ENCODE measurements around the gene ZNF598. TPM values are rescaled to one million over a fixed set of nuclear protein-coding genes. Genes with fewer than 3 reads are reported as not detected.

Gene ZNF598
- 6.3 TPM for total RNA-seq
- polyA plus RNA-seq = 38.4 TPM

GRCh38 chr16:2009791-2010510 lies at the start of gene ZNF598:
ZNF598 (minus strand) TSS chr16:2009821.
- peak; percentile 41 for DNase-seq (ENCODE audit: extremely low spot score)
- peak within 1 kb of the TSS; percentile 93 for H3K4me3 ChIP-seq (ENCODE audit: low read depth, low read length)
- 1% methylated on average over 52 of the region's 52 CpGs for WGBS
- no peaks in the 10 kb centered on the region for H3K4me1 ChIP-seq (ENCODE audit: insufficient read depth)
- H3K27ac ChIP-seq (ENCODE audit: low read depth) = peak within 1 kb of the TSS; percentile 84
- no peaks in the 10 kb centered on the region for H3K36me3 ChIP-seq (ENCODE audit: insufficient read depth)

- Histone ChIP-seq H3K4me3 (ENCODE audit: low read depth, low read length) (no peak overlapping the region), H3K36me3 (ENCODE audit: insufficient read depth) (peaks cover 6% of the 10 kb centered on the region), H3K27ac (ENCODE audit: low read depth) (no peak overlapping the region), H3K4me1 (ENCODE audit: insufficient read depth) (no peaks in the 10 kb centered on the region)
- WGBS = 96% methylated on average over 10 of the region's 10 CpGs
- DNase-seq (ENCODE audit: extremely low spot score) = no peak
Observed at GRCh38 chr16:2058872-2059271, 49.3 kb upstream of the ZNF598 start.

- Histone ChIP-seq H3K4me3 (ENCODE audit: low read depth, low read length) (no peak overlapping the region), H3K36me3 (ENCODE audit: insufficient read depth) (peaks cover 5% of the 10 kb centered on the region), H3K4me1 (ENCODE audit: insufficient read depth) (no peaks in the 10 kb centered on the region), H3K27ac (ENCODE audit: low read depth) (no peak overlapping the region)
- WGBS = 84% methylated on average over 13 of the region's 13 CpGs
- DNase-seq (ENCODE audit: extremely low spot score) = no peak
Observed at GRCh38 chr16:2058420-2058819, 48.8 kb upstream of the ZNF598 start.

GRCh38 chr16:2057438-2057837 lies 47.8 kb upstream of the ZNF598 start:
- Histone ChIP-seq H3K4me3 (ENCODE audit: low read depth, low read length) (no peak overlapping the region), H3K4me1 (ENCODE audit: insufficient read depth) (no peaks in the 10 kb centered on the region), H3K36me3 (ENCODE audit: insufficient read depth) (peaks cover 5% of the 10 kb centered on the region), H3K27ac (ENCODE audit: low read depth) (no peak overlapping the region)
- WGBS = 88% methylated on average over 10 of the region's 10 CpGs
- no peak for DNase-seq (ENCODE audit: extremely low spot score)

GRCh38 chr16:2056681-2057407 lies 47.2 kb upstream of the ZNF598 start:
- WGBS = 87% methylated on average over 19 of the region's 19 CpGs
- no peak overlapping the region for H3K4me3 ChIP-seq (ENCODE audit: low read depth, low read length)
- no peak for DNase-seq (ENCODE audit: extremely low spot score)
- no peak overlapping the region for H3K27ac ChIP-seq (ENCODE audit: low read depth)
- H3K4me1 ChIP-seq (ENCODE audit: insufficient read depth) = no peaks in the 10 kb centered on the region
- peaks cover 5% of the 10 kb centered on the region for H3K36me3 ChIP-seq (ENCODE audit: insufficient read depth)

GRCh38 chr16:2056077-2056476 lies 46.5 kb upstream of the ZNF598 start:
- no peak overlapping the region for H3K27ac ChIP-seq (ENCODE audit: low read depth)
- no peaks in the 10 kb centered on the region for H3K4me1 ChIP-seq (ENCODE audit: insufficient read depth)
- no peak for DNase-seq (ENCODE audit: extremely low spot score)
- H3K36me3 ChIP-seq (ENCODE audit: insufficient read depth) = peaks cover 5% of the 10 kb centered on the region
- 67% methylated on average over 15 of the region's 15 CpGs for WGBS
- H3K4me3 ChIP-seq (ENCODE audit: low read depth, low read length) = no peak overlapping the region

- 85% methylated on average over 29 of the region's 29 CpGs for WGBS
- Histone ChIP-seq H3K27ac (ENCODE audit: low read depth) (no peak overlapping the region), H3K4me3 (ENCODE audit: low read depth, low read length) (no peak overlapping the region), H3K36me3 (ENCODE audit: insufficient read depth) (peaks cover 2% of the 10 kb centered on the region), H3K4me1 (ENCODE audit: insufficient read depth) (no peaks in the 10 kb centered on the region)
- no peak for DNase-seq (ENCODE audit: extremely low spot score)
Observed at GRCh38 chr16:2054543-2055245, 45.1 kb upstream of the ZNF598 start.

- H3K27ac ChIP-seq (ENCODE audit: low read depth) = no peak overlapping the region
- no peaks in the 10 kb centered on the region for H3K4me1 ChIP-seq (ENCODE audit: insufficient read depth)
- WGBS = 96% methylated on average over 17 of the region's 17 CpGs
- H3K4me3 ChIP-seq (ENCODE audit: low read depth, low read length) = no peak overlapping the region
- no peak for DNase-seq (ENCODE audit: extremely low spot score)
- peaks cover 2% of the 10 kb centered on the region for H3K36me3 ChIP-seq (ENCODE audit: insufficient read depth)
Observed at GRCh38 chr16:2053897-2054296, 44.3 kb upstream of the ZNF598 start.

- H3K36me3 ChIP-seq (ENCODE audit: insufficient read depth) = peaks cover 2% of the 10 kb centered on the region
- no peaks in the 10 kb centered on the region for H3K4me1 ChIP-seq (ENCODE audit: insufficient read depth)
- WGBS = 94% methylated on average over 21 of the region's 21 CpGs
- H3K27ac ChIP-seq (ENCODE audit: low read depth) = no peak overlapping the region
- no peak overlapping the region for H3K4me3 ChIP-seq (ENCODE audit: low read depth, low read length)
- no peak for DNase-seq (ENCODE audit: extremely low spot score)
Observed at GRCh38 chr16:2053211-2053610, 43.6 kb upstream of the ZNF598 start.

GRCh38 chr16:2048116-2048543 lies 38.5 kb upstream of the ZNF598 start:
- H3K4me1 ChIP-seq (ENCODE audit: insufficient read depth) = no peaks in the 10 kb centered on the region
- H3K4me3 ChIP-seq (ENCODE audit: low read depth, low read length) = peak overlapping the region; percentile 74
- no peak for DNase-seq (ENCODE audit: extremely low spot score)
- no peak overlapping the region for H3K27ac ChIP-seq (ENCODE audit: low read depth)
- H3K36me3 ChIP-seq (ENCODE audit: insufficient read depth) = no peaks in the 10 kb centered on the region
- WGBS = under 1% methylated on average over 30 of the region's 30 CpGs

GRCh38 chr16:2047330-2048115 lies 37.9 kb upstream of the ZNF598 start, which contains the start of the genes NTHL1 and TSC2:
NTHL1 (minus strand) TSS chr16:2047834; CDS start chr16:2047823, 11 bp downstream.
TSC2 (plus strand) TSS chr16:2047985; CDS start chr16:2048616, 631 bp downstream.
- Histone ChIP-seq H3K36me3 (ENCODE audit: insufficient read depth) (no peaks in the 10 kb centered on the region), H3K27ac (ENCODE audit: low read depth) (no peak within 1 kb of the TSS), H3K4me1 (ENCODE audit: insufficient read depth) (no peaks in the 10 kb centered on the region), H3K4me3 (ENCODE audit: low read depth, low read length) (peak within 1 kb of the TSS; percentile 74)
- peak; percentile 87 for DNase-seq (ENCODE audit: extremely low spot score)
- WGBS = under 1% methylated on average over 81 of the region's 81 CpGs

- no peaks in the 10 kb centered on the region for H3K36me3 ChIP-seq (ENCODE audit: insufficient read depth)
- no peak for DNase-seq (ENCODE audit: extremely low spot score)
- no peaks in the 10 kb centered on the region for H3K4me1 ChIP-seq (ENCODE audit: insufficient read depth)
- H3K4me3 ChIP-seq (ENCODE audit: low read depth, low read length) = peak overlapping the region; percentile 74
- no peak overlapping the region for H3K27ac ChIP-seq (ENCODE audit: low read depth)
- WGBS = 20% methylated on average over 8 of the region's 8 CpGs
Observed at GRCh38 chr16:2046893-2047329, 37.3 kb upstream of the ZNF598 start.
